HG02571 (cell line): ENCODE data around the gene MUC5B.
"Not testable (repeated sequence)": the region's sequence is repeated elsewhere in the genome, so short reads cannot be mapped to it uniquely, and the experiment has no call there.

ENCODE experiments used
- ATAC-seq: cut with Tn5 transposase; IDR thresholded peaks from one replicate; pipeline ENCODE4 v1.9.1; 2021; ENCODE audit warnings: mild to moderate bottlenecking, moderate library complexity; ENCODE audit not compliant: unreplicated experiment

Gene MUC5B, protein sequence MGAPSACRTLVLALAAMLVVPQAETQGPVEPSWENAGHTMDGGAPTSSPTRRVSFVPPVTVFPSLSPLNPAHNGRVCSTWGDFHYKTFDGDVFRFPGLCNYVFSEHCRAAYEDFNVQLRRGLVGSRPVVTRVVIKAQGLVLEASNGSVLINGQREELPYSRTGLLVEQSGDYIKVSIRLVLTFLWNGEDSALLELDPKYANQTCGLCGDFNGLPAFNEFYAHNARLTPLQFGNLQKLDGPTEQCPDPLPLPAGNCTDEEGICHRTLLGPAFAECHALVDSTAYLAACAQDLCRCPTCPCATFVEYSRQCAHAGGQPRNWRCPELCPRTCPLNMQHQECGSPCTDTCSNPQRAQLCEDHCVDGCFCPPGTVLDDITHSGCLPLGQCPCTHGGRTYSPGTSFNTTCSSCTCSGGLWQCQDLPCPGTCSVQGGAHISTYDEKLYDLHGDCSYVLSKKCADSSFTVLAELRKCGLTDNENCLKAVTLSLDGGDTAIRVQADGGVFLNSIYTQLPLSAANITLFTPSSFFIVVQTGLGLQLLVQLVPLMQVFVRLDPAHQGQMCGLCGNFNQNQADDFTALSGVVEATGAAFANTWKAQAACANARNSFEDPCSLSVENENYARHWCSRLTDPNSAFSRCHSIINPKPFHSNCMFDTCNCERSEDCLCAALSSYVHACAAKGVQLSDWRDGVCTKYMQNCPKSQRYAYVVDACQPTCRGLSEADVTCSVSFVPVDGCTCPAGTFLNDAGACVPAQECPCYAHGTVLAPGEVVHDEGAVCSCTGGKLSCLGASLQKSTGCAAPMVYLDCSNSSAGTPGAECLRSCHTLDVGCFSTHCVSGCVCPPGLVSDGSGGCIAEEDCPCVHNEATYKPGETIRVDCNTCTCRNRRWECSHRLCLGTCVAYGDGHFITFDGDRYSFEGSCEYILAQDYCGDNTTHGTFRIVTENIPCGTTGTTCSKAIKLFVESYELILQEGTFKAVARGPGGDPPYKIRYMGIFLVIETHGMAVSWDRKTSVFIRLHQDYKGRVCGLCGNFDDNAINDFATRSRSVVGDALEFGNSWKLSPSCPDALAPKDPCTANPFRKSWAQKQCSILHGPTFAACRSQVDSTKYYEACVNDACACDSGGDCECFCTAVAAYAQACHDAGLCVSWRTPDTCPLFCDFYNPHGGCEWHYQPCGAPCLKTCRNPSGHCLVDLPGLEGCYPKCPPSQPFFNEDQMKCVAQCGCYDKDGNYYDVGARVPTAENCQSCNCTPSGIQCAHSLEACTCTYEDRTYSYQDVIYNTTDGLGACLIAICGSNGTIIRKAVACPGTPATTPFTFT (N-terminal part only)

DNA sequence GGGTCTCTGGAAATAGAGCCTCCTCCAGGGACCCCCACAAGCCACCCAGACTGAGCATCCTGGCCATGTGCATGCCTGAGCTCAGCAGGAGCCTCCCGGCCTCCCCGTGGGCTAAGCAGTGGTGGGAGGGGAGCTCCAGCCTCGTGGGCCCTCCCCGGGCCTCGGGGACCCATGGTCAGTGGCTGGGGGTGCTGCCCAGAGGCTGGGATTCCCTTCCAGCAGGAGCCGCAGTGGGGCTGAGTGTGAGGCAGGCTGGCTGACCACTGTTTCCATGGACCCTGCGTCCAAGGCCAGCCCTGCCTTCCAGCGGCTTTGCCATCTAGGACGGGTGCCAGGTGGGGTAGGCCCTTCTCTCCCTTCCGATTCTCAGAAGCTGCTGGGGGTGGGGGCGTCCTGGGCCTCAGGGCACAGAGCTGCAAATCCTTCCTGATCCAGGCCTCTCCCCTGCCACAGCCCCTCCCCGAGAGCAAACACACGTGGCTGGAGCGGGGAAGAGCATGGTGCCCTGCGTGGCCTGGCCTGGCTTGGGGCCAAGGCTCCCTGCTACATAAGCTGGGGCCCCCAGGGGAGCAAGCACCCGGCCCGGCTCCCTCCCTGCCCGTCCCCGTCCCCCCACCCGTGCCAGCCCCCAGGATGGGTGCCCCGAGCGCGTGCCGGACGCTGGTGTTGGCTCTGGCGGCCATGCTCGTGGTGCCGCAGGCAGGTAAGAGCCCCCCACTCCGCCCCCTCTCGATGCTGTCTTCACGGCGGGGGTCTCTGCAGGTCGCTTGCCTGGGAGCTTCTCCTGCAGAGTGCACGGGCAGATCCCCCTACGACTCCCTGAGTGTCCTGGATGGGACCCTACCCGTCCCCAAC lies at the start of gene MUC5B:
TSS of gene MUC5B (plus strand) at position 576 of the 855 bp plus-strand sequence. CDS start at position 634, 58 bp downstream.
- no peak for ATAC-seq

DNA sequence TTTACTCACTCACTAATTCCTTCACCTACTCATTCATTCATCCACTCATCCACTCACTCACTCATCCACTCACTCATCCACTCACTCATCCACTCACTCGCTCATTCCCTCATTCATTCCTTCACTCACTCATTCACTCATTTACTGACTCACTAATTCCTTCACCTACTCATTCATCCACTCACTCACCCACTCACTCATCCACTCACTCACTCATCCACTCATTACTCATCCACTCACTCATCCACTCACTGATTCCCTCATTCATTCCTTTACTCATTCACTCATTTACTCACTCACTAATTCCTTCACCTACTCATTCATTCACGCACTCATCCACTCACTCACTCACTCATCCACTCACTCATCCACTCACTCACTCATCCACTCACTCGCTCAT lies 49.5 kb upstream of the MUC5B start:
- not testable (repeated sequence) for ATAC-seq

DNA sequence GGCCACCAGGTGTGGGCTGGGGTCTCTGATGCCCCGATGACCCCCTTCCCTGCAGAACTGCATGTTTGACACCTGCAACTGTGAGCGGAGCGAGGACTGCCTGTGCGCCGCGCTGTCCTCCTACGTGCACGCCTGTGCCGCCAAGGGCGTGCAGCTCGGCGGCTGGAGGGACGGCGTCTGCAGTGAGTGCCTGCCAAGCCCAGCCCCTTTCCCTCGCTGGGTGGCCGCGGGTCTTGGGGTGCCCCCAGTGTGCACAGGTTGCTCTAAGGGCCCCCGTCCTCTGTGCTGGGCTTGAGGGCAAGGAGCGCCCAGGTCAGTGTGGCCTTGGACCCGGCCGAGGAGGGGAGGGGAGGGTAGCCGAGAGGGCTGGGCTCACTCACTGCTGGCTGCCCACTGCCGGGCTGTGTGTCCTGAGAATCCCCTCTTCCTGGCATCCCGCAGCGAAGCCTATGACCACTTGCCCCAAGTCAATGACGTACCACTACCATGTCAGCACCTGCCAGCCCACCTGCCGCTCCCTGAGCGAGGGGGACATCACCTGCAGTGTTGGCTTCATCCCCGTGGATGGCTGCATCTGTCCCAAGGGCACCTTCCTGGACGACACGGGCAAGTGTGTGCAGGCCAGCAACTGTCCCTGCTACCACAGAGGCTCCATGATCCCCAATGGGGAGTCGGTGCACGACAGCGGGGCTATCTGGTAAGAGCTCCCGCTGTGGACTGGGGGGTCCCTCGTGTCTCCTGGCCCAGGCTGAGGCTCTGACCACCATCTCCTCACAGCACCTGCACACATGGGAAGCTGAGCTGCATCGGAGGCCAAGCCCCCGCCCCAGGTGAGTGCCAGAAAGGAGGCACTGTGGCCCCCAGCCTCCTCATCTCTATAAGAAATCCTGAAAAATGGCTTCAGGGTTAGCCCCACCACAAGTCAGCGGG lies 48.2 kb upstream of the MUC5B start:
- ATAC-seq = no peak

DNA sequence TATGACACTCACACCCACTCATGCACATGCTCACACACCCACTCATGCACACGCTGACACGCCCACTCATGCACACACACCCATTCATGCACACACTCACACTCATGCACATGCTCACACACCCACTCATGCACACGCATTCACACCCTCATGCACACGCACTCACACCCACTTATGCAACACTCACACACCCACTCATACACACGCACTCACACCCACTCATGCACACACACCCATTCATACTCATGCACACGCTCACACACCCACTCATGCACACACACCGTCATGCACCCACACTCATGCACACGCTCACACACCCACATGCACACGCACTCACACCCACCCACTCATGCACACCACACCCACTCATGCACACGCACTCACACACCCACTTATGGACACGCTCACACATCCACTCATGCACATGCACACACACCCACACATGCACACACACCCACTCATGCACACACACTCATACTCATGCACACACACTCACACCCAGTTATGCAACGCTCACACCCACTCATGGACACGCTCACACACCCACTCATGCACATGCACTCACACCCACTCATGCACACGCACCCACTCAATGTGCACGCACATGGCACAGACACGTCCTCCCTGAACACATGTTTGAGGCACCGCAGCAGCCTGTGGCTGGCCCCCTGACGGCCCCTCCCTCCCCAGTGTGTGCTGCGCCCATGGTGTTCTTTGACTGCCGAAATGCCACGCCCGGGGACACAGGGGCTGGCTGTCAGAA lies 47.2 kb upstream of the MUC5B start:
- ATAC-seq = no peak

DNA sequence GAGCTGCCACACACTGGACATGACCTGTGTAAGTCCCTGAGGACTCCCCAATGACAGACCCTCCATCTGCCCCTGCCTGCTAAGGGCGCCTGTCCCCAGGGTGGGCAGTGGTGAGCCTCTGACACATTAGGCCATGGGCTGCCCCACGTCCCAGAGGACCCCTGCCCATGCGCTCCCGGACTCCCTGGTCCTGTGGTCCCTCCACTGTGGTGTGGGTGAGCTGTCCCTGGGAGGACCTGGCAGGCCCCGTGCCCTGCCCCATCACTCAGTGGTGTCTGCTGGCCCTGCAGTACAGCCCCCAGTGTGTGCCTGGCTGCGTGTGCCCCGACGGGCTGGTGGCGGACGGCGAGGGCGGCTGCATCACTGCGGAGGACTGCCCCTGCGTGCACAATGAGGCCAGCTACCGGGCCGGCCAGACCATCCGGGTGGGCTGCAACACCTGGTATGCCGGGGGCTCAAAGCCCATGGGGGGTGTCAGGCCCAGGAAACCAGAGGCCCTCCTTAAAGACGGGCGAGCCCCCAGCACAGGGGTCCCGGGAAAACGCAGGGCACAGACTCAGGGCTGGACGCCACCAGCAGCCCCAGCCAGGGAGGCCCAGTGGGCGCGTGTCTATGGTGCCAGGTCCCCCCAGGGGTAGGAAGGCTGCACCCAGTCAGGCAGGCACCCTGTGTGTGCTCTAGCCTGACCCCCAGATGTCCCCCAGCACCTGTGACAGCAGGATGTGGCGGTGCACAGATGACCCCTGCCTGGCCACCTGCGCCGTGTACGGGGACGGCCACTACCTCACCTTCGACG lies 46.4 kb upstream of the MUC5B start:
- ATAC-seq = no peak

DNA sequence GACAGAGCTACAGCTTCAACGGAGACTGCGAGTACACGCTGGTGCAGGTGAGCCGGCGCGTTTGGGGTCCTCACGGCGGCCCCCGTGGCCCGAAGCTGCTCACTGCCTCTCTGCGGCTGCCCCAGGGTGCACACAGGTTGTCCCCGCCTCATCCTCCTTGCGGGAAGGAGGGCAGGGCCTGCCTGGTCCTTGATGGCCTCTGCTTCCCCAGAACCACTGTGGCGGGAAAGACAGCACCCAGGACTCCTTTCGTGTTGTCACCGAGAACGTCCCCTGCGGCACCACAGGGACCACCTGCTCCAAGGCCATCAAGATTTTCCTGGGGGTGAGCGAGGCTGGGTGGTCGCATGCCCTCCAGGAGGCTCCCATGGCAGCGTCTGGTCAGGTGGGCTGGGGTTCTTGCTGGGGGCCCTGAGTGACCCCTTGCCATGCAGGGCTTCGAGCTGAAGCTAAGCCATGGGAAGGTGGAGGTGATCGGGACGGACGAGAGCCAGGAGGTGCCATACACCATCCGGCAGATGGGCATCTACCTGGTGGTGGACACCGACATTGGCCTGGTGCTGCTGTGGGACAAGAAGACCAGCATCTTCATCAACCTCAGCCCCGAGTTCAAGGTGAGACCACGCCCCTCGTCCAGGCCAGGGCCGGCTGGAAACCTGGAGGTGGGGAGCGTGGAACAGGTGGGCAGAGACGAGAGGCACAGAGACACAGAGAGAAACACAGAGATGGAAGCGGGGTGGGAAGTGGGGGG lies 45.7 kb upstream of the MUC5B start:
- ATAC-seq = no peak

DNA sequence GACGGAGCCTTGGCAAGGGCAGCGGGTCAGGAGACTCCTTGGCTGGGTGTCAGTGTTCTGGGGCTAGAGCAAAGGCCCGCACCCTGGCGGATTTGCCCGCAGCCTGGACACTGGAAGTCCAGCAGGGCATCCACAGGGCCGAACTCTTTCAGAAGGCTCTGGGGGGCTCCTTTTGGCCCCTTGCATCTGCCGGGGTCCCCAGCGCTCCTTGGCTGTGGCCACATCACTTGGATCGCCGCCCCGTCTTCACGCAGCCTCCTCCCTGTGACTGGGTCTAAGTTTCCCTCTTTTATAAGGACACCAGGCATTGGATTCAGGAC lies 45.1 kb upstream of the MUC5B start:
- no peak for ATAC-seq

DNA sequence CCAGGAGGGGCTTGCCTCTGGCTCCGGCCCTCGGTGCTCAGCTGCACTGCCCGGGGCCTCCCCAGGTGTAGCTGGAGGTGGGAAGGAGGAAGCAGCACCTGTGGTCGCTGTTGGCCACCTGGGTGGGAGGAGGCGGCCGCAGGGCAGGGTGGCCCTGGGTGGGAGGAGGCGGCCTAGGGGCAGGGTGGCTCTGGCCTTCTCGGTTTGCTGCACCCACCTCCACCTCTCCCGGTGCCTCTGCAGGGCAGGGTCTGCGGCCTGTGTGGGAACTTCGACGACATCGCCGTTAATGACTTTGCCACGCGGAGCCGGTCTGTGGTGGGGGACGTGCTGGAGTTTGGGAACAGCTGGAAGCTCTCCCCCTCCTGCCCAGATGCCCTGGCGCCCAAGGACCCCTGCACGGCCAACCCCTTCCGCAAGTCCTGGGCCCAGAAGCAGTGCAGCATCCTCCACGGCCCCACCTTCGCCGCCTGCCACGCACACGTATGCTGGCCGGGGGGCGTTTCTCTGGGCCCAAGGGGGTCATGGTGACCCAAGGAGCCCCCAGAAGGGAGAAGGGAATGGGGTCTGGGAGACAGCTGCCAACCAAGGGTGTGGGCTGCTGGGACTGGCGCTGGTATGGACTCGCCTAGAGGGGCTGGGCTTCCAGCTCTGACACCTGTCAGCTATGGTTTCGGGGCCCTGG lies 44.5 kb upstream of the MUC5B start:
- ATAC-seq = no peak

DNA sequence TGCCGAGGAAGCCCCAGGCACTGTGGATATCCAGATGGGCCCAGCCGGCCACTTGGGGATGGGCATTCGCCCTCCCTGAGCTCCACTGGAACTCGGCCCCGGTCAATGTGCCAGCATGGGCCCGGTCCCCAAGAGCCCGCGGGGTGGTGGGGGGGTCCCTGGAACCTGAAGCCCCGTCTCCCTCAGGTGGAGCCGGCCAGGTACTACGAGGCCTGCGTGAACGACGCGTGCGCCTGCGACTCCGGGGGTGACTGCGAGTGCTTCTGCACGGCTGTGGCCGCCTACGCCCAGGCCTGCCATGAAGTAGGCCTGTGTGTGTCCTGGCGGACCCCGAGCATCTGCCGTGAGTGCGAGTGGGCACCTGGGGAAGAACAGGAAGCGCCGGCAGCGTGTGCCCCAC lies 44.0 kb upstream of the MUC5B start:
- ATAC-seq = no peak

DNA sequence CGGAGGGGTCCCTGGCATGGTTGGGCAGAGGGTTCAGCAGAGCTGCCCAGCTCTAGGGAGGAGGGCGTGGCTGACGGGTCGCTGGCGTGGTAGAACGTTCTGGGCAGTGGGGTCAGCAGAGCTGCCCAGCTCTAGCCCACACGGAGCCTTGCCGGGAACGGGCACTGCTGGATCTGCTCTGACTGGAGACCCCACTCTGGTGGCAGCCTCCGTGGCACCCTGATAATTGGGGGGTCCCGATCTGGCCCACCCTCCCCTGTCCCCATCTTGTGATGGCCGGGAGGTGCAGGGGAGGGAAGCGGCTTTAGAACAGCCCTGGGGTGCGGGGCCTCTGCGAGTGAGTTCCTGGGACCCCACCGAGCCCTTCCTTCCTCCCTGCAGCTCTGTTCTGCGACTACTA lies 43.2 kb upstream of the MUC5B start:
- no peak for ATAC-seq

DNA sequence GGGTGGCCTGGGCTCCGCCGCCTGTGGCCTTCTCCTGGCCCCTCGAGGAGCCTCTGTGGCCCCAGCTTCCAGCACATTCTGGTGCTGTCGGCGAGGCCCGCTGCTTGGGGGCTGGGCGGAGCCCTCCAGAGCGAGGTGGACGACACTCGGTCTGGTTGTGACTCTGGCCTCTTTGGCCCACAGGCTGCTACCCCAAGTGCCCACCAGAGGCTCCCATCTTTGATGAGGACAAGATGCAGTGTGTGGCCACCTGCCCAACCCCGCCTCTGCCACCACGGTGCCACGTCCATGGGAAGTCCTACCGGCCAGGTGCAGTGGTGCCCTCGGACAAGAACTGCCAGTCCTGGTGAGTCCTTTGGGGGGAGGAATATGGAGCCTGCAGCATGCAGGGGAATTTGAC lies 42.7 kb upstream of the MUC5B start:
- ATAC-seq = no peak

DNA sequence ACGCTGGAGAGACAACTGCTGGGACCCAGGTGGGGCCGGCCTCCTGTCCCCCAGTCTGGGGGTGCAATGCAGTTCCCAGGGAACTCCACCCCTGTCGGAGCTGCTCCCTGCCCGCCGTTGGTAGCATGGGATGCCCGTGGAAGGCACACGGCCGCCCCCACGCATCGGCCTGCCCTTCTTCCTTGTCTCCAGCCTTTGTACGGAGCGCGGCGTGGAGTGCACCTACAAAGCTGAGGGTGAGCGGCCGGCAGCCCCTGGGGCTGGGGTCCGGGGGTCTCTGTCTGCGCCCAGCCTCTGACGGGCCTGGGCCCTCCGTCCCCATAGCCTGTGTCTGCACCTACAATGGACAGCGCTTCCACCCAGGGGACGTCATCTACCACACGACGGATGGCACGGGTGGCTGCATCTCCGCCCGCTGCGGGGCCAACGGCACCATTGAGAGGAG lies 41.9 kb upstream of the MUC5B start:
- no peak for ATAC-seq

DNA sequence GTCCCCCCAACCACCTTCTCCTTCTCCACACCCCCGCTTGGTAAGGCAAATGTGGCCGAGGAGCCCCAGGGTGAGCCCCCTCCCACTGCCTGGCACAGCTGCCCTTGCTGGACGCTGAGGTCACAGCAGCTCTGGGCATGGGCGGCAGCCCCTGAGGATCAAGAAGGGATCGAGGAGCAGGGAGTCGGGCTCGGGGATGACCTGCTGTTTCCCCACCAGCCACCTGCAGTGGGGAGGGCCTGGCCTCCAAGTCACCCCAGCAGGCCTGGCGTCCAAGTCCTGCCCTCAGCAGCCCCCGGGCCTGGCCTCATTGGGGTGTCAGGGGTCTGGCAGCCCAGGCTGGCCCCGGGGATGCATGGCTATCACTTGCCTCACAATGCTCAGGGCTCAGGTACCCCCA lies 41.4 kb upstream of the MUC5B start:
- no peak for ATAC-seq

DNA sequence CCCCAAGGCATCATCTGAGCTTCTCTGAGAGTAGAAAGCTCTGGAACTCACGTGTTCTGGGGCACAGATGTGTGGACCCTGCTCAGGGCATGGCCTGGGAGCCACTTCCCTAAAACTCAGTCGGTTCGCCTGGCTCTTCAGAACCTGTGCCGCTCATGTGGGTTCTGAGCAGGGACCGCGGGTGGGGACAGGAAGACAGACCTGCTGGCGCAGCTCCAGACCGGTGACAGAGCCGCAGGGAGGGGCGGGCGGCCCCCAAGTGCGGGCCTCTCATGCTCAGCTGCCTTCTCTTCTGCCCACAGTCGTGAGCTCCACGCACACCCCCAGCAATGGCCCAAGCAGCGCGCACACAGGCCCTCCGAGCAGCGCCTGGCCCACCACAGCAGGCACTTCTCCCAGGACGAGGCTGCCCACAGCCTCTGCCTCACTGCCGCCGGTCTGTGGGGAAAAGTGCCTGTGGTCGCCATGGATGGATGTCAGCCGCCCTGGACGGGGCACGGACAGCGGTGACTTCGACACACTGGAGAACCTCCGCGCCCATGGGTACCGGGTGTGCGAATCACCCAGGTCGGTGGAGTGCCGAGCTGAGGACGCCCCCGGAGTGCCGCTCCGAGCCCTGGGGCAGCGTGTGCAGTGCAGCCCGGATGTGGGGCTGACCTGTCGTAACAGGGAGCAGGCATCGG lies 40.9 kb upstream of the MUC5B start:
- no peak for ATAC-seq

DNA sequence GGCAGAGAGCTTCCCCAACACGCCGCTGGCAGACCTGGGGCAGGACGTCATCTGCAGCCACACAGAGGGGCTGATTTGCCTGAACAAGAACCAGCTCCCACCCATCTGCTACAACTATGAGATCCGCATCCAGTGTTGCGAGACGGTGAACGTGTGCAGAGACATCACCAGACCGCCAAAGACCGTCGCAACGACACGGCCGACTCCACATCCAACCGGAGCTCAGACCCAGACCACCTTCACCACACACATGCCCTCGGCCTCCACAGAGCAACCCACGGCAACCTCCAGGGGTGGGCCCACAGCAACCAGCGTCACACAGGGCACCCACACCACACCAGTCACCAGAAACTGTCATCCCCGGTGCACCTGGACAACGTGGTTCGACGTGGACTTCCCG lies 38.7 kb upstream of the MUC5B start:
- ATAC-seq = not testable (repeated sequence)
